ENCODE results near the gene SPATA2L.
A peak's percentile ranks its signal among the peaks of the same experiment; 100 is the strongest.
"Not testable (repeated sequence)": the region's sequence is repeated elsewhere in the genome, so short reads cannot be mapped to it uniquely, and the experiment has no call there.

SPATA2L gene

DNA sequence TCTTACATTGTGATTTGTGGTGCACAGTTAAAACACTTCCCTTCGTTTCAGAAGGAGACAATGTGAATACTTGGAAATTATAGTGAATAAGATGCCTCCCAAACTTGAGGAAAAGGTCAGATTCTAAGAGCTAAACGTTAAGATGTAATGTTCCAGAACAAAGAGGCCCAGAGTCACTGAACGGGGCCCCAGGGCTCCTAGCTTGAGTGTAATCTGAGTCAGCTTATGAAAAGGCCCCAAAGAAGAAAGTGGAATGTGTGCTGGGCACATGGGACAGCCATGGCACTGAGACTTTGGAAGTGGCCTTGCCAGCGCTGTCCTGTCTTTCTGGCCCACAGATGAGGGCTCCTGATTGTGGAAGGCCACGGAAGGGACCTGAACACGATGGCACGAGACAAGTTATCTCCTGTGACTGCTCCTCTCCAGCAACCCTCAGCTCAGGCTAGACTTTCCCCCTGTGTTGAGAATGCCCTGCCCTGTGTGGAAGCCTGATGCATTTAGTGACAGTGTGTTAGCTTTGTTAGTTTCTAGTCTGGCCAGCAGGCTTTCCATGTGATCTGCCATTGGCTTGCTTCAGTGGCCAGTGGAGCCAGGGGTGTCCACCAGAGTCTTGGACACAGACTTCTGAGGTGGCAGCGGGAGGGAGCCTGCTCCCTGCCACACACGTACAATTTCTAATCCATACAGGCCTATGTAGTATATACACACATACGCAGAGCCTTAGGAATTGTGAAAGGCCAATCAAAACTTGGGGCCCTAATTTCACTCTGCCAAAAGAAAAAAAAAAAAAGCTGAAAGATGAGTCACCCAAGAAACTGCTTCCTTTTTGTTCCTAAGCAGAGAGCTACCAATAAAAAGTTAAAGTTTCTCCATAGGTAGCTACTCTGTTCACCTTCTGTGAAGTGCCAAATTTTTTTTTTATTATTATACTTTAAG lies 30.7 kb downstream of the SPATA2L start:
- no peak overlapping the region for H3K4me3 ChIP-seq (ENCODE audit: low read depth, low read length)
- TF ChIP-seq, protein P1, sequence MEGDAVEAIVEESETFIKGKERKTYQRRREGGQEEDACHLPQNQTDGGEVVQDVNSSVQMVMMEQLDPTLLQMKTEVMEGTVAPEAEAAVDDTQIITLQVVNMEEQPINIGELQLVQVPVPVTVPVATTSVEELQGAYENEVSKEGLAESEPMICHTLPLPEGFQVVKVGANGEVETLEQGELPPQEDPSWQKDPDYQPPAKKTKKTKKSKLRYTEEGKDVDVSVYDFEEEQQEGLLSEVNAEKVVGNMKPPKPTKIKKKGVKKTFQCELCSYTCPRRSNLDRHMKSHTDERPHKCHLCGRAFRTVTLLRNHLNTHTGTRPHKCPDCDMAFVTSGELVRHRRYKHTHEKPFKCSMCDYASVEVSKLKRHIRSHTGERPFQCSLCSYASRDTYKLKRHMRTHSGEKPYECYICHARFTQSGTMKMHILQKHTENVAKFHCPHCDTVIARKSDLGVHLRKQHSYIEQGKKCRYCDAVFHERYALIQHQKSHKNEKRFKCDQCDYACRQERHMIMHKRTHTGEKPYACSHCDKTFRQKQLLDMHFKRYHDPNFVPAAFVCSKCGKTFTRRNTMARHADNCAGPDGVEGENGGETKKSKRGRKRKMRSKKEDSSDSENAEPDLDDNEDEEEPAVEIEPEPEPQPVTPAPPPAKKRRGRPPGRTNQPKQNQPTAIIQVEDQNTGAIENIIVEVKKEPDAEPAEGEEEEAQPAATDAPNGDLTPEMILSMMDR (IDR thresholded peaks at IDR 0.05; ENCODE audit: borderline replicate concordance, insufficient read depth, low read depth, low read length) = no peak

DNA sequence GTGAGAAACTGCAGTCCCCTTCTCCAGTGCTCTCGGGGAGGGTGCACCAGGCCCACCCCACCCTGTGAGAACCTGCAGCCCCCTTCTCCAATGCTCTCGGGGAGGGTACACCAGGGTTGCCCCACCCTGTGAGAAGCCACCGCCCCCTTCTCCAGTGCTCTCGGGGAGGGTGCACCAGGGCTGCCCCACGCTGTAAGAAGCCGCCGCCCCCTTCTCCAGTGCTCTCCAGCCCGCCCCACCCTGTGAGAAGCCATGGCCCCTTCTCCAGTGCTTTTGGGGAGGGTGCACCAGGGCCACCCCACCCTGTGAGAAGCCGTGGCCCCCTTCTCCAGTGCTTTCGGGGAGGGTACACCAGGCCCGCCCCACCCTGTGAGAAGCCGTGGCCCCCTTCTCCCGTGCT lies 31.8 kb downstream of the SPATA2L start:
- TF ChIP-seq, protein P1 (IDR thresholded peaks at IDR 0.05; ENCODE audit: borderline replicate concordance, insufficient read depth, low read depth, low read length) = no peak
- H3K4me3 ChIP-seq (ENCODE audit: low read depth, low read length) = no peak overlapping the region

DNA sequence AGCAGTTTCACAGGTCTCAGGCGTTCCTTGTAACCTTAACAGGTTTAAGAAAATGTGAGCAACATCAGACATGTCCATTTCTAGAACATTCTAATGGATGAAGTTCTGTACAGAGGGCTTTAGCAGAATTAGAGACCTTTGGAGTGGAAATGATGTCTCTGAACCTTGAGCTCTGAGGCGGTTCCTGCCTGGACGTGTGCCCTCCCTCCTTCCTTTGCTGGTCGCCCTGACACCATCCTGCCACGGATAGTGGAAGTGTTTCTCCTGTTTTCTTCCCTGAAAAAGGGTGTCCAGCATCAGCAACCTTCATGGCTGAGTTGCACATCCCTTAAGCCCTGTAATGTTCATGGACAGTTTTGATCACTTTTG lies 32.7 kb downstream of the SPATA2L start:
- no peak overlapping the region for H3K4me3 ChIP-seq (ENCODE audit: low read depth, low read length)
- TF ChIP-seq, protein P1 (IDR thresholded peaks at IDR 0.05; ENCODE audit: borderline replicate concordance, insufficient read depth, low read depth, low read length) = no peak

DNA sequence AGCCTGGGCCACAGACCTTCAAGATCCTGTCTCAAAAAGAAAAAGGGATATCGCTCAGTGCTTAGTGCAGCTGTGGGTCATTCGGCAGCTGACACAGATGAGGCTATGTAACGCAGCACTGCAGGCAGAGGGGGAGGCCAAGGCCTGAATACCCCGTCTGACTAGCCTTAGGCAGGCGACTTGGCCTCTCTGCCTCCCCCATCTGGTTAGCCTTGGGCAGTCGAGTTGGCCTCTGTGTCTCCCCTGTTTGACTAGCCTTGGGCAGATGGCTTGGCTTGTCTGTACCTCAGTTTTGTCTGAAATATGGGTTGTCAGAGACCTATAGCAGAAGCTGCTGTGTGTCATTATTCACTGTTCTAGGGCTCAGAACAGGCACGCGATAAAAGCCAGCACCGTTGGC lies 33.9 kb downstream of the SPATA2L start:
- TF ChIP-seq, protein P1 (IDR thresholded peaks at IDR 0.05; ENCODE audit: borderline replicate concordance, insufficient read depth, low read depth, low read length) = no peak
- H3K4me3 ChIP-seq (ENCODE audit: low read depth, low read length) = no peak overlapping the region

DNA sequence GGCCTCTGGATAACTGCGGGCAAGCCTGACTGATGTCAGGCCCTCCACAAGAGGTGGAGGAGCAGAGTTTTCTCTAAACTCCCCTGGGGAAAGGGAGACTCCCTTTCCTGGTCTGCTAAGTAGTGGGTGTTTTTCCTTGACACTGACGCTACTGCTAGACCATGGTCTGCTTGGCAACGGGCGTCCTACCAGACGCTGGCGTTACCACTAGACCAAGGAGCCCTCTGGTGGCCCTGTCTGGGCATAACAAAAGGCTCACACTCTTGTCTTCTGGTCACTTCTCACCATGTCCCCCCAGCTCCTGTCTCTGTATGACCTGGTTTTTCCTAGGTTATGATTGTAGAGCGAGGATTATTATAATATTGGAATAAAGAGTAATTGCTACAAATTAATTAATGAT lies 34.5 kb downstream of the SPATA2L start:
- TF ChIP-seq, protein P1 (IDR thresholded peaks at IDR 0.05; ENCODE audit: borderline replicate concordance, insufficient read depth, low read depth, low read length) = peak; percentile 58

DNA sequence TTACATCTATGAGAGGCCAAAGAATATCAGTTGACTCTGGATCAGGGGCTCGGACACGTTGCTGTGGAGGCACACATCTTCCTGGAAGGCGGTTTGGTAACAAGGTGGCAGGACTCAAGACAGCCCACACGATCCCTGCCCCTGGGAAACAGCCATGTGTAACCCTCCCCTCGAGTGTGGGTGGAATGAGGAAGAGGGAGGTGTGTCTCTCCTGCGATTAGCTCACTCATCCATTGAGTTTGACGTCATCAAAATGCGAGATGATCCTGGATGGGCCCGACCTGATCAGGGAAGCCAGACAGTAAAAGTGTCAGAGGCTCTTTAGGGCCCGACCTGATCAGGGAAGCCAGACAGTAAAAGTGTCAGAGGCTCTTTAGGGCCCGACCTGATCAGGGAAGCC lies 37.3 kb downstream of the SPATA2L start:
- not testable (repeated sequence) for H3K4me3 ChIP-seq (ENCODE audit: low read depth, low read length)

More for the DNA sequence above, 34.5 kb downstream of the SPATA2L start:
- not testable (repeated sequence) for H3K4me3 ChIP-seq (ENCODE audit: low read depth, low read length)

DNA sequence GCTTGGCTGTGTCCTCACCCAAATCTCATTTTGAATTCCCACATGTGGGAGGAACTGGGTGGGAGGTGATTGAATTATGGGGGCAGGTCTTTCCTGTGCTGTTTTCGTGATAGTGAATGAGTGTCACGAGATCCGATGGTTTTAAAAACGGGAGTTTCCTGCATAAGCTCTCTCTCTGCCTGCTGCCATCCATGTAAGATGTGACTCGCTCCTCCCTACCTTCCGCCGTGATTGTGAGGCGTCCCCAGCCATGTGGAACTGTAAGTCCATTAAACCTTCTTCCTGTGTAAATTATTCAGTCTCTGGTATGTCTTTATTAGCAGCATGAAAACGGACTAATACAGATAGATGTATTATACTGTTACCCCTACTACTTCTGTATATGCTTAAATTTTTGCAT lies 40.3 kb downstream of the SPATA2L start:
- TF ChIP-seq, protein P1 (IDR thresholded peaks at IDR 0.05; ENCODE audit: borderline replicate concordance, insufficient read depth, low read depth, low read length) = no peak
- H3K4me3 ChIP-seq (ENCODE audit: low read depth, low read length) = no peak overlapping the region
